Stomach smooth muscle (tissue), 2 donors: Measurements from ENCODE around the gene DUOX1.
"Not testable (repeated sequence)": the region's sequence is repeated elsewhere in the genome, so short reads cannot be mapped to it uniquely, and the experiment has no call there.

Source experiments
- H3K27ac ChIP-seq: one replicate; pipeline ENCODE4 v1.7.0; 2013; ENCODE audit warnings: mild to moderate bottlenecking, low read length, inconsistent platforms
- H3K27me3 ChIP-seq, 2 donors: one replicate each; pipeline ENCODE4 v1.7.0; 2013; ENCODE audit warnings: low read length in 2 of 2; ENCODE audit not compliant: insufficient read depth in 2 of 2, control insufficient read depth in 1 of 2
- H3K36me3 ChIP-seq, 2 donors: one replicate each; pipeline ENCODE4 v1.7.0; 2013; ENCODE audit warnings: low read length in 2 of 2; ENCODE audit not compliant: control insufficient read depth in 2 of 2, insufficient read depth in 2 of 2
- H3K4me1 ChIP-seq: one replicate; pipeline ENCODE4 v1.7.0; 2013; ENCODE audit warnings: low read length; ENCODE audit not compliant: control insufficient read depth, insufficient read depth
- H3K4me3 ChIP-seq, 2 donors: one replicate each; pipeline ENCODE4 v1.7.0; 2013; ENCODE audit warnings: low read length in 2 of 2
- H3K9ac ChIP-seq, 2 donors: one replicate each; pipeline ENCODE4 v1.7.0; 2013; ENCODE audit warnings: low read length in 2 of 2, mild to moderate bottlenecking in 1 of 2
- H3K9me3 ChIP-seq, 2 donors: one replicate each; pipeline ENCODE4 v1.7.0; 2013; ENCODE audit warnings: low read length in 2 of 2; ENCODE audit not compliant: control insufficient read depth in 2 of 2
- donor health status: healthy.
- donor health status: Pancreatic carcinoma.

DUOX1 gene

DNA sequence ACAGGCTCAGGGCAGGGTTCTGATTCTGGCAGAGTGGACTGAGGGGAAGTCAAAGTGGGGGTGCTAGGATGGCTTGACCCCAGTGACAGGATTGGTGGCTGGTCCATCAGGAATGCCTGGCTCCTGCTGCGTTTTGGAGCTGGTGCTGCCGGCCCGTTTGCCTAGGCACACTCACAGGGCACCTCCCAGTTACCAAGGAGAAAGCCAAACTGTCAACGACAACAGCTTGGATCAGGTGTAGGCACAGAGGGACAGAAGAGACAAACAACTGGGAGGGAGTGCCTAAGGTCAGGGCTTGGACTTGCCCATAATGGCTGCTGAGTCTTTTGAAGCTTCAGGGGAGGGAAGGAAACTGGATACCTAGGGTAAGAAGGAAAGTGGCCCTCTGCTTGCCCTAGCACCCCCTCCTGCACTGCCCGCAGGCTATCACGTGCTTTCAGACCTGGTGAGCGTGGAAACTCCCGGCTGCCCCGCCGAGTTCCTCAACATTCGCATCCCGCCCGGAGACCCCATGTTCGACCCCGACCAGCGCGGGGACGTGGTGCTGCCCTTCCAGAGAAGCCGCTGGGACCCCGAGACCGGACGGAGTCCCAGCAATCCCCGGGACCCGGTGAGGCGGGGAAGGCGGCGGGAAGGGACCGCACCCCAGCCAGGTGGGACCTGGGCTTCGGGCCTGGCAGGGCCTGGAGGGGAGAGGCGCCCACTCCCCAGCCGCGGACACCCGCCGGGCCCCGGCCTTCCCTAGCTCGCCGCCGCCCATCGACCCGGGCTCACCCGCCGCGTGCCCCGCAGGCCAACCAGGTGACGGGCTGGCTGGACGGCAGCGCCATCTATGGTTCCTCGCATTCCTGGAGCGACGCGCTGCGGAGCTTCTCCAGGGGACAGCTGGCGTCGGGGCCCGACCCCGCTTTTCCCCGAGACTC is 5.1 kb downstream of the DUOX1 start:
- no peaks in the 10 kb centered on the region for H3K9me3 ChIP-seq
- no peaks in the 10 kb centered on the region for H3K36me3 ChIP-seq
- H3K4me3 ChIP-seq = peak overlapping the region; percentile 25 to 44
- no peak overlapping the region for H3K27ac ChIP-seq
- H3K27me3 ChIP-seq = peaks cover 39 to 56% of the 10 kb centered on the region in 2 donors
- no peak overlapping the region for H3K9ac ChIP-seq
- H3K4me1 ChIP-seq = peaks cover 4% of the 10 kb centered on the region

DNA sequence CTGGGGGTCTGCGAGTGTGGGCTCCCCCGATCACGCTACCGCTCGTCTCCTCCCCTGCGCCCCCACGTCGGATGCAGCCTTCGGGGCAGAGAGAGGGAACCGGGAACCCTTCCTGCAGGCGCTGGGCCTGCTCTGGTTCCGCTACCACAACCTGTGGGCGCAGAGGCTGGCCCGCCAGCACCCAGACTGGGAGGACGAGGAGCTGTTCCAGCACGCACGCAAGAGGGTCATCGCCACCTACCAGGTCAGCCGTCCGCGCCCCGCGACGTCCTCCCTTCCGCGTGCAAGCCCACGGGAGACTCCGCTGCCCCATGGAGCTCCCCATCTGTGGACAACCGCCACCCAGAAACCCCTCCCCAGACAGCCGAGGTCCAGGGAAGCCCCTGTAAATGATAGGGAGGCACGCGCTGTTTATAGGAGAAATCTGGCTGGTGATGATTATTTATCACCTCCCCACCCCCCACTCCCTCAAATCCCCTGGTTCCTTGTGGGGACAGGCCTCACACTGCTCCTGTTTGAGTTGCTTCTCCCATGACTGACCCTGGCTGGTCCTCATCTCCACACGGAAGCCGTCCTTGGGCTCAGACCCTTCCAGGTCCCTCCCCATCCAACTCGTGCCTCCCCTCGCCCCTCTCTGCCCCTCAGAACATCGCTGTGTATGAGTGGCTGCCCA is 6.0 kb downstream of the DUOX1 start:
- H3K9me3 ChIP-seq, H3K9ac ChIP-seq, H3K27ac ChIP-seq, H3K4me1 ChIP-seq, H3K36me3 ChIP-seq, H3K4me3 ChIP-seq: not testable (repeated sequence)
- H3K27me3 ChIP-seq = peaks cover 33 to 49% of the 10 kb centered on the region in 2 donors

DNA sequence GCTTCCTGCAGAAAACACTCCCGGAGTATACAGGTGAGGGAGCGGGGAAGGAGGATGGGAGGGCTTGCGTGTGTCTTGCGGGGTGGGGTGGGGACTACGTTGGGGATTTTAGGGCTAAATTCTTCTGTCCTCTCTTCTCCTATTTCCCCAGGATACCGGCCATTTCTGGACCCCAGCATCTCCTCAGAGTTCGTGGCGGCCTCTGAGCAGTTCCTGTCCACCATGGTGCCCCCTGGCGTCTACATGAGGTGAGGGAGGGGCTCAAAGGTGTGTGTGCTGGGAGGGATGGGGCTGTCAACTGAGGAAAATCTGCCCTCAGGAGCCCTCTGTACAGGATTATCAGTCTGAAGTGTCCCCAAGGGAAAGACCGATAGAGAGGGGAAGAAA is 6.6 kb downstream of the DUOX1 start:
- no peak overlapping the region for H3K9ac ChIP-seq
- no peak overlapping the region for H3K4me3 ChIP-seq
- H3K36me3 ChIP-seq = no peaks in the 10 kb centered on the region
- no peaks in the 10 kb centered on the region for H3K9me3 ChIP-seq
- peaks cover 29 to 48% of the 10 kb centered on the region in 2 donors for H3K27me3 ChIP-seq
- peaks cover 4% of the 10 kb centered on the region for H3K4me1 ChIP-seq
- no peak overlapping the region for H3K27ac ChIP-seq

DNA sequence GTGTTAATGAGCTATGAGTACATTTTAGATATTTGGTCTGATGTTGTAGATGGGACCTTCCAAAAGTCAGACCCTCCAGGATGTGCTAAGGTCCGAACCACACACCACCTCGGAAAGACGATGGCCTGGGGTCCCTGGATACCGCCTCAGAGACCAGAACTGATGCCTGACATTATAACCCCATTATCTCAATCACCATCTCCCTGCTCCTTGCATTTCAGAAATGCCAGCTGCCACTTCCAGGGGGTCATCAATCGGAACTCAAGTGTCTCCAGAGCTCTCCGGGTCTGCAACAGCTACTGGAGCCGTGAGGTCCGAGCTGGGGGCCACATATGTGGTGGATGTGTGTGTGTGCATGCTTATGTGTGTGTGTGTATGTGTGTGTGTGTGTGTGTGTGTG is 7.9 kb downstream of the DUOX1 start:
- H3K27me3 ChIP-seq = peaks cover 28 to 50% of the 10 kb centered on the region in 2 donors
- H3K27ac ChIP-seq = no peak overlapping the region
- no peak overlapping the region for H3K4me3 ChIP-seq
- H3K9me3 ChIP-seq = no peaks in the 10 kb centered on the region
- peaks cover 4% of the 10 kb centered on the region for H3K4me1 ChIP-seq
- H3K36me3 ChIP-seq = no peaks in the 10 kb centered on the region
- H3K9ac ChIP-seq = no peak overlapping the region

DNA sequence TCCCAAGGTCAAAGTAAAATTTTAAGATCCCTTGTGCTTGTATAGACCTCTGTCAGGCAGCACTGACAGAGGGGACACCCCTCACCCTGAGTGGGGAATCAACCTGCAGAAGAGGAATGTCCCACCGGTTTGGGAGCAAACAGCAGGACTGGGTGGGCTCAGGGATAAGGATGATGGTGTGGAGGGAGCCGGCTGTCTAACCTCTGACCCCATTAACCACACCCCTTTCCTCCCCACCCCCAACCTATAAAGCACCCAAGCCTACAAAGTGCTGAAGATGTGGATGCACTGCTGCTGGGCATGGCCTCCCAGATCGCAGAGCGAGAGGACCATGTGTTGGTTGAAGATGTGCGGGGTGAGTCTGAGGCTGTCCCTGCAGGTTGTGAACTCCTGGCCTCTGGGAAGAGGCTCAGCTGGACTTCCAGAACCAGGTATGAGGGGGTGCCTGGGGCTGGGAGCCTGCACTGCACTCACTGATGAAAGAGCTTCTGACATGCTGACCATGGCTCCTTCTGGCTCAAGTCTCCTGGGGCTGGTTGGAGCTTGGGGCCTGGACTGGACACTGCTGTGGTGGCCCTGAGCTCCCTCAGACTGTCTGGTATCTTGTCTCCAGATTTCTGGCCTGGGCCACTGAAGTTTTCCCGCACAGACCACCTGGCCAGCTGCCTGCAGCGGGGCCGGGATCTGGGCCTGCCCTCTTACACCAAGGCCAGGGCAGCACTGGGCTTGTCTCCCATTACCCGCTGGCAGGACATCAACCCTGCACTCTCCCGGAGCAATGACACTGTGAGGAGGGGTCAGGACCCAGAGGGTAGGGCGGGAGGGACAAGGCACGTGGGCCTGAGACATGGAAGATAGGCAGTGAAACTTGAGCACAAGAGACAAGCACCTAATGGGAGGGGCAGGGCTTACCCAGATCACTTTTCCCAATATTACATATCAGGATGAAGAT is 9.3 kb downstream of the DUOX1 start:
- H3K27me3 ChIP-seq = peaks cover 23 to 42% of the 10 kb centered on the region in 2 donors
- no peak overlapping the region for H3K27ac ChIP-seq
- no peaks in the 10 kb centered on the region for H3K9me3 ChIP-seq
- no peak overlapping the region for H3K4me3 ChIP-seq
- no peak overlapping the region for H3K9ac ChIP-seq
- H3K36me3 ChIP-seq = no peaks in the 10 kb centered on the region
- peaks cover 4% of the 10 kb centered on the region for H3K4me1 ChIP-seq

DNA sequence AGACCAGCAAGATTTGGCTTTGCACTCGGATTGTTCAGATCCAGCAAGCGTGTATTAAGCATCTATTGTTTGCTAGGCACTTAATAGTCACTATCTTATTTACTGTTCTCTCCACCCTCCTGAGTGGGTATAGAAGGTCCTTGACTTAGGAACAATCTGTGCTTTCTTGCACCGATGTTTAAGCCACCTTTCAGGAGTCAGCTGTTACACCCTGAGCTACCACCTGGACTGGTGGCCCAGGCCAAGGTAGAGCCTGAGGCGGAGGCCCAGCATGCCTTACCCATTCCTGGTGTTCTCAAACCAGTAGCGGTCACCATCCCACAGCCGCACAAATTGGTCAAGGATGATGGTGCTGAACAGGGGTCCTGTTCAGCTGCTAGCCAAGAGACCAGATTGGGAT is 10.0 kb downstream of the DUOX1 start:
- no peak overlapping the region for H3K9ac ChIP-seq
- no peak overlapping the region for H3K4me3 ChIP-seq
- peaks cover 16 to 37% of the 10 kb centered on the region in 2 donors for H3K27me3 ChIP-seq
- no peaks in the 10 kb centered on the region for H3K9me3 ChIP-seq
- H3K4me1 ChIP-seq = peaks cover 3% of the 10 kb centered on the region
- no peak overlapping the region for H3K27ac ChIP-seq
- H3K36me3 ChIP-seq = no peaks in the 10 kb centered on the region

DNA sequence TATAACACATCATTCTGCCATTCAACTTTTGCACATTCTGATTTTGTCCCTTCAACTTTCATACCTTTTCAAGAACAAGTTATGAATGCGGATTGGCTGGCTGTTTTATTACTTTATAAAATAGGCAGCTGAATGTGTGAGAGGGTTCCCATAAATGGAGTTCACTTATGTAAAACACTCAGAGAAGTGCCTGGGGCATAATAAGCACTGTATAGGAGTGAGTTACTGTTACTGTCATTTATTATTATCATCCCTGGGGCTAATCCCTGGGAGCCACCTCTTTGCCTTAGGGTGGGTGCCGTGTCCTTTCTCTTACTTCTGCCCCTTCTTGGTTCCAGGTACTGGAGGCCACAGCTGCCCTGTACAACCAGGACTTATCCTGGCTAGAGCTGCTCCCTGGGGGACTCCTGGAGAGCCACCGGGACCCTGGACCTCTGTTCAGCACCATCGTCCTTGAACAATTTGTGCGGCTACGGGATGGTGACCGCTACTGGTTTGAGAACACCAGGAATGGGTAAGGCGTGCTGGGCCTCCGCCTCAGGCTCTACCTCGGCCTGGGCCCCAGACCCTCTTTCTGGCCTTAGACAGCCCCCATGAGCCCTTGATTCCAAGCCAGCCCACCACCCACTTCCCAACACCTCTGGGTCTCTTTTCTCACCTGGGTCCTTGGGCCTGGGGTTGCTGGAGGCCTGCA is 10.9 kb downstream of the DUOX1 start:
- H3K36me3 ChIP-seq = no peaks in the 10 kb centered on the region
- H3K4me1 ChIP-seq = no peaks in the 10 kb centered on the region
- no peak overlapping the region for H3K9ac ChIP-seq
- peaks cover 10 to 34% of the 10 kb centered on the region in 2 donors for H3K27me3 ChIP-seq
- H3K4me3 ChIP-seq = no peak overlapping the region
- H3K9me3 ChIP-seq = no peaks in the 10 kb centered on the region
- no peak overlapping the region for H3K27ac ChIP-seq

DNA sequence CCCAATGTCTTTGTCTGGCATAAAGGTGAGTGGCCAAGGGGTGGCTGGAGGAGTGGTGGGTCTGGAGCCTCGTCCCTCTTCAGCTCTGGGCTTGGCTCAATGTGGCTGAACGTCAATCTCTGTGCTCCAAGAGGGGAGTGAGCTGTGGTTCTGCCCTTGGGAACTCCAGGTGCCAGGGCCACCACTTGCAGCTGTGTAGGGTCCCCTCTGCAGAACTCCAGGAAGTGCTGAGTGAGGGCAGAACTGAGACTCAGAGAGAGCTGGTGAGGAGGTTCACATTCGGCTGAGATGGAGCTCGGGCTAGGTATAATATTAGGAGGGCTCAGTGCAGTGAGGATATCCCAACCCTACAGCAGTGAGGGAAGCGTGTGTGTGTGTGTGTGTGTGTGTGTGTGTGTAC is 11.6 kb downstream of the DUOX1 start:
- Histone ChIP-seq H3K27ac (no peak overlapping the region), H3K4me1 (no peaks in the 10 kb centered on the region), H3K9ac (no peak overlapping the region), H3K36me3 (no peaks in the 10 kb centered on the region), H3K9me3 (no peaks in the 10 kb centered on the region), H3K4me3 (no peak overlapping the region), H3K27me3 (peaks cover 6 to 29% of the 10 kb centered on the region in 2 donors)

DNA sequence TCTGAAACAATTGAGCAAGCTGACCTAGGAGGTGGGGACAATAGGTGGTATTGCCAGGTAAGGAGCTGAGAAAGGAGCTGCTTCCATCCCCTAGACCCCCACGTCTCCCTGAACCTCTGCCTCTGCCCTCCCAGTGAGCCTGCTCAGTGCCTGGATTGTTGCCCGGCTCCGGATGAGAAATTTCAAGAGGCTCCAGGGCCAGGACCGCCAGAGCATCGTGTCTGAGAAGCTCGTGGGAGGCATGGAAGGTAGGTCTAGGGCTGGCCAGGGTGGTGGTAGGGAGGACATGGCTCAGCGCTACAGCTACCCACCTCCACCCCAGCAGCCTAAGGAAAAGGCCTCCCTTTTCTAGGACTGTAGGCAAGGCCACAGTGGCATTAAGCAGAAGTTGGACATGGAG is 13.3 kb downstream of the DUOX1 start:
- Histone ChIP-seq H3K9ac (no peak overlapping the region), H3K36me3 (no peaks in the 10 kb centered on the region), H3K4me3 (no peak overlapping the region), H3K27me3 (peaks cover 2 to 20% of the 10 kb centered on the region in 2 donors), H3K9me3 (no peaks in the 10 kb centered on the region), H3K27ac (no peak overlapping the region), H3K4me1 (no peaks in the 10 kb centered on the region)

DNA sequence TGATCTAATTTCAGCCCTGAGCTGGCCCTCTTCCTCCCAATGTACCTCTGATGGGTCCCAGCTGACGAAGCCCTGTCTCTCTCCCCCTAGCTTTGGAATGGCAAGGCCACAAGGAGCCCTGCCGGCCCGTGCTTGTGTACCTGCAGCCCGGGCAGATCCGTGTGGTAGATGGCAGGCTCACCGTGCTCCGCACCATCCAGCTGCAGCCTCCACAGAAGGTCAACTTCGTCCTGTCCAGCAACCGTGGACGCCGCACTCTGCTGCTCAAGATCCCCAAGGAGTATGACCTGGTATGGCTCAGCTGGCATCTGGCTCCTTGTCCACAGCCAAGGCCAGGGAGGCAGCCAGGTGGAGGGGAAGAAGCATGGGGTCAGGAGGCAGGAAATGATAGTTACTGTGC is 14.2 kb downstream of the DUOX1 start:
- H3K9me3 ChIP-seq = no peaks in the 10 kb centered on the region
- no peak overlapping the region for H3K27ac ChIP-seq
- peaks cover 2 to 14% of the 10 kb centered on the region in 2 donors for H3K27me3 ChIP-seq
- H3K4me1 ChIP-seq = no peaks in the 10 kb centered on the region
- no peaks in the 10 kb centered on the region for H3K36me3 ChIP-seq
- H3K4me3 ChIP-seq = no peak overlapping the region
- H3K9ac ChIP-seq = no peak overlapping the region
